CD4-positive, CD25-positive, alpha-beta regulatory T cell (primary cell): ENCODE data around the gene MACROD2. TPM values are rescaled to one million over a fixed set of nuclear protein-coding genes. Genes with fewer than 3 reads are reported as not detected.

Experiments used
- ATAC-seq, 2 donors: fragments of 150-1000 bp; cut with Tn5 transposase; one replicate each; pipeline ENCODE4 v1.10.0; 2021; ENCODE audit warnings: low read depth in 2 of 2, moderate number of reproducible peaks in 2 of 2, moderate library complexity in 1 of 2
- DNase-seq, 3 donors: peaks; one replicate each; pipeline versions ENCODE4 v3.0.0 to v3.0.0-alpha.2; 2012 to 2022; ENCODE audit warnings: mixed read lengths in 1 of 3
- H3K27ac ChIP-seq: one replicate; pipeline ENCODE4 v1.7.0; 2013; ENCODE audit warnings: mild to moderate bottlenecking, low read length; ENCODE audit not compliant: insufficient read depth, poor library complexity, severe bottlenecking
- H3K27me3 ChIP-seq: one replicate; pipeline ENCODE4 v1.7.0; 2013; ENCODE audit warnings: low read length; ENCODE audit not compliant: control insufficient read depth, insufficient read depth
- H3K36me3 ChIP-seq: one replicate; pipeline ENCODE4 v1.7.0; 2013; ENCODE audit warnings: mild to moderate bottlenecking, low read length, moderate library complexity; ENCODE audit not compliant: control insufficient read depth, insufficient read depth
- H3K4me1 ChIP-seq: 2 replicates; pipeline ENCODE4 v1.7.0; 2013; ENCODE audit warnings: mild to moderate bottlenecking, low read length; ENCODE audit not compliant: insufficient read depth, control insufficient read depth, poor library complexity, severe bottlenecking
- H3K4me3 ChIP-seq: one replicate; pipeline ENCODE4 v1.7.0; 2013; ENCODE audit warnings: low read depth, mild to moderate bottlenecking, low read length, moderate library complexity
- H3K9me3 ChIP-seq, 2 experiments: 1 replicate in 1 of 2; 2 replicates in 1 of 2; pipeline ENCODE4 v1.7.0; 2013; ENCODE audit warnings: low read length in 2 of 2, mild to moderate bottlenecking in 1 of 2, moderate library complexity in 1 of 2; ENCODE audit not compliant: control insufficient read depth in 2 of 2
- H3K27ac Mint-ChIP-seq, 3 donors: one replicate each; pipeline ENCODE4 v1.8.0; 2020 to 2022; ENCODE audit warnings: mild to moderate bottlenecking in 3 of 3, mixed read lengths in 3 of 3, moderate library complexity in 2 of 3
- H3K27me3 Mint-ChIP-seq: one replicate; pipeline ENCODE4 v1.8.0; 2022; ENCODE audit warnings: mild to moderate bottlenecking, mixed read lengths
- H3K36me3 Mint-ChIP-seq: one replicate; pipeline ENCODE4 v1.8.0; 2020; ENCODE audit warnings: mixed read lengths
- H3K4me1 Mint-ChIP-seq, 4 donors: one replicate each; pipeline ENCODE4 v1.8.0; 2020 to 2022; ENCODE audit warnings: mixed read lengths in 4 of 4, mild to moderate bottlenecking in 1 of 4
- H3K4me3 Mint-ChIP-seq, 4 donors: one replicate each; pipeline ENCODE4 v1.8.0; 2020 to 2022; ENCODE audit warnings: mild to moderate bottlenecking in 4 of 4, mixed read lengths in 4 of 4, moderate library complexity in 3 of 4
- H3K9me3 Mint-ChIP-seq, 7 donors: one replicate each; pipeline ENCODE4 v1.8.0; 2020 to 2022; ENCODE audit warnings: mixed read lengths in 7 of 7, mild to moderate bottlenecking in 3 of 7, moderate library complexity in 2 of 7
- polyA plus RNA-seq, 4 donors: library from polyadenylated mRNA; unstranded; fragments of 300-500 nt; fragmentation: Illumina TruSeq; gene quantifications; one replicate each; pipeline ENCODE4 v1.2.3, GENCODE V29; 2021
- total RNA-seq: library from RNA; stranded (reverse); gene quantifications from one replicate; pipeline ENCODE4 v1.2.3, GENCODE V29; 2022

The MACROD2 gene
- total and polyA plus RNA-seq, 5 donors from 2014 or later: 1.4 TPM; not detected in 4

- H3K4me3 Mint-ChIP-seq: no peak overlapping the region
- H3K27ac Mint-ChIP-seq: no peak overlapping the region
- Histone ChIP-seq H3K4me1 (no peaks in the 10 kb centered on the region), H3K36me3 (no peaks in the 10 kb centered on the region), H3K4me3 (no peak overlapping the region), H3K27me3 (no peaks in the 10 kb centered on the region), H3K27ac (no peak overlapping the region), H3K9me3 (peaks cover 2 to 16% of the 10 kb centered on the region in 2 experiments)
- H3K4me1 Mint-ChIP-seq: no peaks in the 10 kb centered on the region
- DNase-seq (no peak), ATAC-seq (no peak)
- H3K36me3 Mint-ChIP-seq: no peaks in the 10 kb centered on the region
- H3K9me3 Mint-ChIP-seq: peaks cover 0 to 19% (median 3%) of the 10 kb centered on the region in 7 donors
- no peaks in the 10 kb centered on the region for H3K27me3 Mint-ChIP-seq
These were observed 1184.1 kb downstream of the MACROD2 start for GRCh38 chr20:15179381-15179780.

GRCh38 chr20:15179781-15180180 is 1184.5 kb downstream of the MACROD2 start:
- no peak for DNase-seq
- Histone ChIP-seq H3K9me3 (peaks cover 2 to 16% of the 10 kb centered on the region in 2 experiments), H3K36me3 (no peaks in the 10 kb centered on the region), H3K27me3 (no peaks in the 10 kb centered on the region), H3K4me1 (no peaks in the 10 kb centered on the region), H3K4me3 (no peak overlapping the region), H3K27ac (no peak overlapping the region)
- Mint-ChIP-seq H3K27ac (no peak overlapping the region), H3K4me1 (no peaks in the 10 kb centered on the region), H3K4me3 (no peak overlapping the region), H3K9me3 (peaks cover 0 to 19% (median 3%) of the 10 kb centered on the region in 7 donors), H3K36me3 (no peaks in the 10 kb centered on the region), H3K27me3 (no peaks in the 10 kb centered on the region)
- ATAC-seq: no peak

GRCh38 chr20:15185322-15185721 is 1190.0 kb downstream of the MACROD2 start:
- Histone ChIP-seq H3K36me3 (no peaks in the 10 kb centered on the region), H3K27ac (no peak overlapping the region), H3K9me3 (no peaks in the 10 kb centered on the region), H3K4me3 (no peak overlapping the region), H3K4me1 (no peaks in the 10 kb centered on the region), H3K27me3 (no peaks in the 10 kb centered on the region)
- no peak for ATAC-seq
- no peaks in the 10 kb centered on the region for H3K27me3 Mint-ChIP-seq
- peaks cover 2 to 10% (median 3%) of the 10 kb centered on the region in 7 donors for H3K9me3 Mint-ChIP-seq
- no peaks in the 10 kb centered on the region for H3K36me3 Mint-ChIP-seq
- H3K27ac Mint-ChIP-seq: no peak overlapping the region
- DNase-seq: no peak
- H3K4me3 Mint-ChIP-seq: no peak overlapping the region
- no peaks in the 10 kb centered on the region for H3K4me1 Mint-ChIP-seq

GRCh38 chr20:15185913-15186312 is 1190.6 kb downstream of the MACROD2 start:
- no peaks in the 10 kb centered on the region for H3K36me3 Mint-ChIP-seq
- Histone ChIP-seq H3K9me3 (no peaks in the 10 kb centered on the region), H3K27ac (no peak overlapping the region), H3K4me3 (no peak overlapping the region), H3K36me3 (no peaks in the 10 kb centered on the region), H3K27me3 (no peaks in the 10 kb centered on the region), H3K4me1 (no peaks in the 10 kb centered on the region)
- no peaks in the 10 kb centered on the region for H3K4me1 Mint-ChIP-seq
- H3K4me3 Mint-ChIP-seq: no peak overlapping the region
- ATAC-seq (no peak), DNase-seq (no peak)
- peaks cover 2 to 10% (median 3%) of the 10 kb centered on the region in 7 donors for H3K9me3 Mint-ChIP-seq
- no peak overlapping the region for H3K27ac Mint-ChIP-seq
- no peaks in the 10 kb centered on the region for H3K27me3 Mint-ChIP-seq

- no peak overlapping the region for H3K27ac ChIP-seq
- H3K4me1 ChIP-seq: no peaks in the 10 kb centered on the region
- Mint-ChIP-seq H3K9me3 (peaks cover 0 to 8% (median 3%) of the 10 kb centered on the region in 7 donors), H3K36me3 (no peaks in the 10 kb centered on the region), H3K4me1 (no peaks in the 10 kb centered on the region), H3K27ac (no peak overlapping the region), H3K27me3 (no peaks in the 10 kb centered on the region), H3K4me3 (no peak overlapping the region)
- no peaks in the 10 kb centered on the region for H3K36me3 ChIP-seq
- DNase-seq: no peak
- no peak overlapping the region for H3K4me3 ChIP-seq
- H3K9me3 ChIP-seq: no peaks in the 10 kb centered on the region
- no peaks in the 10 kb centered on the region for H3K27me3 ChIP-seq
- ATAC-seq: no peak
These were observed 1192.3 kb downstream of the MACROD2 start for GRCh38 chr20:15187612-15188011.

GRCh38 chr20:15188415-15188814 is 1193.1 kb downstream of the MACROD2 start:
- Mint-ChIP-seq H3K27ac (no peak overlapping the region), H3K4me1 (no peaks in the 10 kb centered on the region), H3K27me3 (no peaks in the 10 kb centered on the region), H3K36me3 (no peaks in the 10 kb centered on the region), H3K9me3 (peaks cover 0 to 8% (median 2%) of the 10 kb centered on the region in 7 donors), H3K4me3 (no peak overlapping the region)
- ATAC-seq (no peak), DNase-seq (no peak)
- no peaks in the 10 kb centered on the region for H3K4me1 ChIP-seq
- H3K36me3 ChIP-seq: no peaks in the 10 kb centered on the region
- H3K27me3 ChIP-seq: no peaks in the 10 kb centered on the region
- H3K9me3 ChIP-seq: no peaks in the 10 kb centered on the region
- no peak overlapping the region for H3K27ac ChIP-seq
- H3K4me3 ChIP-seq: no peak overlapping the region

- H3K27me3 Mint-ChIP-seq: no peaks in the 10 kb centered on the region
- Histone ChIP-seq H3K4me3 (no peak overlapping the region), H3K27ac (no peak overlapping the region), H3K27me3 (no peaks in the 10 kb centered on the region), H3K36me3 (no peaks in the 10 kb centered on the region), H3K4me1 (no peaks in the 10 kb centered on the region), H3K9me3 (no peaks in the 10 kb centered on the region)
- no peaks in the 10 kb centered on the region for H3K36me3 Mint-ChIP-seq
- ATAC-seq (no peak), DNase-seq (no peak)
- peaks cover 0 to 8% (median 4%) of the 10 kb centered on the region in 7 donors for H3K9me3 Mint-ChIP-seq
- H3K4me1 Mint-ChIP-seq: no peaks in the 10 kb centered on the region
- H3K27ac Mint-ChIP-seq: no peak overlapping the region
- no peak overlapping the region for H3K4me3 Mint-ChIP-seq
These were observed 1195.9 kb downstream of the MACROD2 start for GRCh38 chr20:15191082-15191723.

- H3K9me3 ChIP-seq: peaks cover 0 to 3% of the 10 kb centered on the region in 2 experiments
- Mint-ChIP-seq H3K27me3 (no peaks in the 10 kb centered on the region), H3K36me3 (no peaks in the 10 kb centered on the region), H3K4me1 (no peaks in the 10 kb centered on the region), H3K27ac (no peak overlapping the region), H3K9me3 (peaks cover 0 to 9% (median 6%) of the 10 kb centered on the region in 7 donors), H3K4me3 (no peak overlapping the region)
- H3K4me1 ChIP-seq: no peaks in the 10 kb centered on the region
- no peaks in the 10 kb centered on the region for H3K27me3 ChIP-seq
- H3K4me3 ChIP-seq: no peak overlapping the region
- H3K27ac ChIP-seq: no peak overlapping the region
- DNase-seq (no peak), ATAC-seq (no peak)
- no peaks in the 10 kb centered on the region for H3K36me3 ChIP-seq
These were observed 1200.1 kb downstream of the MACROD2 start for GRCh38 chr20:15195378-15195777.
